Immature natural killer cell (primary cell): ENCODE measurements around the gene SMARCAL1. TPM values are rescaled to one million over a fixed set of nuclear protein-coding genes. Genes with fewer than 3 reads are reported as not detected.
"Not testable (repeated sequence)": the region's sequence is repeated elsewhere in the genome, so short reads cannot be mapped to it uniquely, and the experiment has no call there.

Experiments
- DNase-seq, 3 donors: peaks; one replicate each; pipeline ENCODE4 v3.0.0; 2022; ENCODE audit warnings: mixed read lengths in 1 of 3
- H3K27ac Mint-ChIP-seq, 6 donors: one replicate each; pipeline ENCODE4 v1.8.0; 2020; ENCODE audit warnings: mixed read lengths in 6 of 6, mild to moderate bottlenecking in 5 of 6, inconsistent platforms in 4 of 6, moderate library complexity in 3 of 6
- H3K27me3 Mint-ChIP-seq, 3 donors: one replicate each; pipeline ENCODE4 v1.8.0; 2020 to 2021; ENCODE audit warnings: low read depth in 3 of 3, mild to moderate bottlenecking in 3 of 3, mixed read lengths in 3 of 3, moderate library complexity in 3 of 3, inconsistent platforms in 1 of 3
- H3K36me3 Mint-ChIP-seq, 3 donors: one replicate each; pipeline ENCODE4 v1.8.0; 2020; ENCODE audit warnings: mixed read lengths in 3 of 3, inconsistent platforms in 2 of 3, mild to moderate bottlenecking in 2 of 3
- H3K4me1 Mint-ChIP-seq, 2 donors: one replicate each; pipeline ENCODE4 v1.8.0; 2020; ENCODE audit warnings: inconsistent platforms in 2 of 2, mild to moderate bottlenecking in 2 of 2, mixed read lengths in 2 of 2, moderate library complexity in 1 of 2
- H3K4me3 Mint-ChIP-seq, 5 donors: one replicate each; pipeline ENCODE4 v1.8.0; 2020; ENCODE audit warnings: mild to moderate bottlenecking in 5 of 5, mixed read lengths in 5 of 5, inconsistent platforms in 3 of 5, moderate library complexity in 3 of 5
- H3K9me3 Mint-ChIP-seq, 6 donors: one replicate each; pipeline ENCODE4 v1.8.0; 2020; ENCODE audit warnings: mild to moderate bottlenecking in 6 of 6, mixed read lengths in 6 of 6, inconsistent platforms in 4 of 6, moderate library complexity in 3 of 6
- polyA plus RNA-seq, 3 donors: library from polyadenylated mRNA; unstranded; fragments of 300-500 nt; fragmentation: Illumina TruSeq; gene quantifications; one replicate each; pipeline ENCODE4 v1.2.3, GENCODE V29; 2021

The SMARCAL1 gene
- polyA plus RNA-seq, 3 donors from 2014 or later: 15.1 to 34.6 (median 15.2) TPM

DNA sequence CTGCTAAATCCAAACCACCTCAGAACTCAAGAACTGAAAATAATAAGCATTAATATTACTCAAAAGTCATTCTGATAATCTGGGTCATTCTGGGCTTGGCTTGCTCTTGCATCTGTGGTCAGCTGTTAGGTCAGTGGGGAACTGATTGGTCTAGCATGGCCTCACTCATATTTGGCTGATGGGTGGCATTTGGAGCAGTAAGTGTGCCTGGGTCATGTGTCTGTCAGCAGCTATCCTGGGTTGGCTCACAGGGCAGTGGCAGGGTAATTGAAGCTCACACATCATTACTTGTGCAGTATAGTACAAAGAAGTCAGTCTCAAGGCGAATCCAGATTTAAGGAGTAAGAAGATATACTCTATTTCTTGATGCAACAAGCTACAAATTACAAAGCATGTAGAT, 95.9 kb downstream of the SMARCAL1 start:
- no peaks in the 10 kb centered on the region for H3K9me3 Mint-ChIP-seq
- peaks cover 7 to 16% of the 10 kb centered on the region in 2 donors for H3K4me1 Mint-ChIP-seq
- H3K27ac Mint-ChIP-seq: peak overlapping the region in 1 of 6 donors; percentile 33
- H3K4me3 Mint-ChIP-seq: no peak overlapping the region
- DNase-seq: no peak
- H3K27me3 Mint-ChIP-seq: no peaks in the 10 kb centered on the region
- peaks cover 0 to 18% (median 8%) of the 10 kb centered on the region in 3 donors for H3K36me3 Mint-ChIP-seq

DNA sequence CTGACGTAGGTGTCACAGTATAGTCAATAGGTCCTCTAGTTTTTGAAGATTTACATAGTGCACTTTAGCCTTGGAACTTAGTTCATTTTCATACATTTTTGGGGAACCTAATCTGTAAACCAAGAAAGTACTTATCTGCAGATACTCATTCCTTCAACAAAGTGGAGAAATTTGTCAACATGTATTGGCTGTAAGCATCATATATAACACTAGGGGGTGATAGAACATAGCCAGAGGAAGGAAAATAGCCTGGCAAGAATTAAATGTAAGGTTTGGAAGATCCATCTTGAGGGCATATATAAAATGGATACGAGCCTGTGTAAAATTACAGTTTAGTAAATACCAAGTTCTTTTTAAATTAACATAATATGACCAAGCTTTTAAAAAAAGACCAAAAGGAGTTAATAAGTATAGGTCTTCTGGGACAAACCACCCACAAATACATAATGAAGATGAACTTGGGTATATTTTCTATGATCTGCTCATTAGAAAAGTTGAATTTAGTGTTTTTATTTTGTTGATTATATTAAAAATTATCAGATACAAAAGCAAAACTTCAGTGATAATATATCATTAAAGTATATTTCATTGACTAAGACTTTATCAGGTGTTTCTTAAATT, 104.6 kb downstream of the SMARCAL1 start:
- H3K27me3 Mint-ChIP-seq: no peaks in the 10 kb centered on the region
- H3K4me3 Mint-ChIP-seq: no peak overlapping the region
- peaks cover 0 to 2% of the 10 kb centered on the region in 2 donors for H3K4me1 Mint-ChIP-seq
- DNase-seq: peak; percentile 19 to 40 (median 21)
- no peak overlapping the region for H3K27ac Mint-ChIP-seq
- no peaks in the 10 kb centered on the region for H3K9me3 Mint-ChIP-seq
- no peaks in the 10 kb centered on the region for H3K36me3 Mint-ChIP-seq

DNA sequence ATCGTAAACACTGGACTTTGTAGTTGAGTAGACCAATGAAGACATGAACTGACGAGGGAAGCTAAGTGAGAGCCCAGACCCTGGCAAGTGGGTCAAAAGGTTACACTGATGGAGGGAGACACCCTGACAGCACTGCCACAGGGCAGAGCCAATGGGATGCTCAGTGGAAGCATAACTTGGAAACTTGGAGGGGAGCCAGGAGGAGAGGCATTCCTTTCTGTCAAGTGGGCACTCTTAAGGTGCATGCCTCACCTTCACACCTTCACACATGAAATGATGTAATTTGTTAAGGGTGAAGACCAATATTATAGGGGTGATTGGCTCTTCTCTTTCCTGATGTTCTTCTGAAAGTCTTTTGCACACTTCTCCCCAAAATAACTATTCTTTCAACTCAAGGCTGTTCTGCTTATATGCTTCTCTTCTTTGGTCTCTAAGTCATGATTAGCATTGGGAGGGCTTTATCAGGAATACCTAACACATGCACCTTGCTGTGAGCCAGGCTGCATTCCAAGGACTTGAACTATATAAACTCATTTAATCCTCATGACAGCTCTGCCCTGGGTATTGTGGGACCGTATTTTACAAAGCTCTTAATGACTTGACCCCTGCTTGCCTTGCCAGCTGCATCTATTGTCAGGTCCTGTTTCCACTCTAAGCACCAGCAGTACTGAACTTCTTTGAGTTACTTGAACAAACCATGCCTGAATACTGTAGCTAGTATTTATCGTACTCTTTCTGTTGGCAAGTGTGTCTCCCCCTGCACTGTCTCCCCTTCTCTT, 105.4 kb downstream of the SMARCAL1 start:
- Mint-ChIP-seq H3K36me3 (no peaks in the 10 kb centered on the region), H3K27me3 (no peaks in the 10 kb centered on the region), H3K4me1 (peaks cover 0 to 2% of the 10 kb centered on the region in 2 donors), H3K27ac (no peak overlapping the region), H3K4me3 (no peak overlapping the region), H3K9me3 (no peaks in the 10 kb centered on the region)
- DNase-seq: no peak

DNA sequence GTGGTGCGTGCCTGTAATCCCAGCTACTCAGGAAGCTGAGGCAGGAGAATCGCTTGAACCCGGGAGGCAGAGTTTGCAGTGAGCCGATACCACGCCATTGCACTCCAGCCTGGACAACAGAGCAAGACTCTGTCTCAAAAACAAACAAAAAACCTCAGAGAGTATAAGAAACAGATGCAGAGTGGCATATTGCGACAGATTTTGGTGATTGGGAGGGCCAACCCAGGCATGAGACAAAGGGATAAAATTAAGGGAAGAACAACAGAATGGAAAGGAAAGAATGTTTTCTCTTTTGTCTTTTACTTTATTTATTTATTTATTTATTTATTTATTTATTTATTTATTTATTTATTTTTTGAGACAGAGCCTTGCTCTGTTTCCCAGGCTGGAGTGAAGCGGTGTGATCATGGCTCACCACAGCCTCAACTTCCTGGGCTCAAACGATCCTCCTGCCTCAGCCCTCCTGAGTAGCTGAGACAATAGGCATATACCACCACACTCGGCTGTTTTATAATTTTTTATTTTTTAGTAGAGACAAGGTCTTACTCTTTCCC, 106.4 kb downstream of the SMARCAL1 start:
- H3K27me3 Mint-ChIP-seq, DNase-seq, H3K4me3 Mint-ChIP-seq, H3K9me3 Mint-ChIP-seq, H3K36me3 Mint-ChIP-seq, H3K4me1 Mint-ChIP-seq, H3K27ac Mint-ChIP-seq: not testable (repeated sequence)

DNA sequence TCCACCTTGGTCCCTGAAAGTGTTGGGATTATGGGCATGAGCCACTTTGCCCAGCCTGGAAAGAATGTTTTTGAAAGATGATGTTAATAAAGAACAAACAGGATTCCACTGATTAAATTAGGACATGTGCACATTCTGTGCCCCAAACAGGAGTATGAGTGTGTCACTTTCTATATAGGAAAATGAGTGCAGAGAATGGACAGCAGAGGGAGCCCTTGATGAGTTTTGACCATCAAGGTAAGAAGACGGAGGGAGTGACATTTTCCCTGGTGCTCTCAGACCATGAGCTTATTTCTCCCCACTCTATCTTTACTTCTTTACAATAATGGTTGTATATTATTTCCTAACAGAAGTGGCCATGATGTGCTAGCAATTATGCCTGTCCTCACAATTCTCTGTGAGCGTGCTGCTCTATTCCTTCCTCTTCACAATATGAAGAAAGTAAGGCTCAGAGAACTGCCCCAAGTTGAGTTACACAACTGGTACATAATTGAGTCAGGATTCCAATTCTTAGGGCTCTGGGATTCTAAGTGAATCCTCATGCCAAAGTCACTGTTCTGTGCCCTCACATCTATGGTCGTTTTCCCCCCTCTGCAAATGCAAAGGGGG, 107.0 kb downstream of the SMARCAL1 start:
- H3K9me3 Mint-ChIP-seq: no peaks in the 10 kb centered on the region
- H3K4me1 Mint-ChIP-seq: peaks cover 0 to 2% of the 10 kb centered on the region in 2 donors
- no peaks in the 10 kb centered on the region for H3K36me3 Mint-ChIP-seq
- peak; percentile 62 to 71 (median 64) for DNase-seq
- H3K4me3 Mint-ChIP-seq: no peak overlapping the region
- peak overlapping the region in 1 of 6 donors; percentile 4 for H3K27ac Mint-ChIP-seq
- H3K27me3 Mint-ChIP-seq: no peaks in the 10 kb centered on the region

DNA sequence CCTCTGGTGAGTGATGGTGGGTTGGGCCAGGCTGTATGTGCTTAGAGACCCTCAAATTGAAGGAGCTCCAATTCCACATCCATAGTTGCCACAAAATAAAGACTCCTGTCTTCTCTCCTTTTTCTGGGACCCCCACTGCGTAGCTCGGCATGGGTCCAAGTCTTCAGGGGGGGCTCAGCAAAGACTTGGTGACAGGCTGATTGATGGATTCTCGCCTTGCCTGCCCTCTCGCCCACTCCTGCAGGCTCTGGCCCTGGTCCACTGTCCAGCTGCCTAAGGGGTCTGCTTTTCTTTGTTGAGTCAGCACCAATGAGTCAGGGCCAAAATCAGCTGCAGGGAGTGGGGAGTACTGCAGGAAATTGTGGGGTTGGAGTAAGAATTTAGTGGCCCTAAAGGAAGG, 107.8 kb downstream of the SMARCAL1 start:
- Mint-ChIP-seq H3K36me3 (no peaks in the 10 kb centered on the region), H3K4me1 (peaks cover 0 to 2% of the 10 kb centered on the region in 2 donors)
- DNase-seq: no peak

DNA sequence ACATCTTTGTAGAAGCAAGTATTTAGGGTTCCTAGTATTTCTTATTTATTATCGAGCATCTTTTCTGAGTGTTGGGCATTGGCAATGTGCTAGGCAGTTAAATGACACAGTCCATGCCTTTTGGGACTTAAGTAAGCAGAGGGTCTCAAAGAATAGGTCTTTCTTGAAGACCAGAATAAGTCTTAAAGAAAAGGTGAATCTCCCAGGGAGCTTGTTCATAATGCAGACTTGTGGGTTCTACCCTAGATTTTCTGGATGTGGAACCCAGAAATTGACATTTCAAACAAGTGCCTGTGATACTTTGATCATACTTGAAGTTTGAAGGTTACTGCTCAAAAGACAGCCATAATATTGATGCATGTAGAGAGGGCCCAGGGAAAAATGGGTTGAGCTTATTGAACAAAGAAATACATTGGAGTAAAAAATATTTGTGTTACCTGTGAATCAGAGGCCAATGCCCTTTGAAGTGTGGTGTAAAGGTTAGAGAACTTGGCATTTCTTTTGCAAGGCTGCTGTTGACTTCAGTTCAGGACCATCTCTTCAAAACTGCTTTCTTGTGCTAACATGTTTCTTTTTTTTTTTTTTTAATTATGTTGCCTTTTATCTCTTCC, 110.7 kb downstream of the SMARCAL1 start:
- H3K4me1 Mint-ChIP-seq: peaks cover 0 to 2% of the 10 kb centered on the region in 2 donors
- H3K36me3 Mint-ChIP-seq: no peaks in the 10 kb centered on the region
- no peak overlapping the region for H3K4me3 Mint-ChIP-seq
- DNase-seq: no peak
- peaks cover 0 to 4% (median 0%) of the 10 kb centered on the region in 6 donors for H3K9me3 Mint-ChIP-seq
- no peak overlapping the region for H3K27ac Mint-ChIP-seq
- no peaks in the 10 kb centered on the region for H3K27me3 Mint-ChIP-seq

More for the DNA sequence above, 107.8 kb downstream of the SMARCAL1 start:
- Mint-ChIP-seq H3K9me3 (peaks cover 0 to 4% (median 0%) of the 10 kb centered on the region in 6 donors), H3K27ac (no peak overlapping the region), H3K4me3 (no peak overlapping the region), H3K27me3 (no peaks in the 10 kb centered on the region)

DNA sequence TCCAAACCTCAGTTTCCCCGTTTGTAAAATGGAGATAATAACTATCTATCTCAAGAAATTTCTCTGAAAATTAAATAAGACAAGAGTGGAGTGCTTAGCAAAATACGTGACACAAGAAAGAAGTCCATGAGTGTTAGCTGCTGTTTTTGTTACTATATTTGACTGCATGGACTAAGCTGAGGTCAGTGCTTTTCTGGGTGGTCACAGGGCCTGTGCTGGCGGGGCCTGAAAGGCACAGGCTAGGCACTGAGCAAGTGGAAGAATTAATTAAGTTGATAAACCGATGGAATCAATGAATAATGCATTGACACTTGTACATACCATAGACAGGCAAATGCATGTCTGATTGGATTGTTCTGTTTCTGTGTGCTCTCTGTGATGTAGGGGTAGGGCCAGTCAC, 113.7 kb downstream of the SMARCAL1 start:
- no peak for DNase-seq
- Mint-ChIP-seq H3K27ac (no peak overlapping the region), H3K4me1 (no peaks in the 10 kb centered on the region), H3K4me3 (no peak overlapping the region), H3K27me3 (no peaks in the 10 kb centered on the region), H3K9me3 (peaks cover 0 to 4% (median 0%) of the 10 kb centered on the region in 6 donors), H3K36me3 (peaks cover 0 to 4% (median 0%) of the 10 kb centered on the region in 3 donors)

DNA sequence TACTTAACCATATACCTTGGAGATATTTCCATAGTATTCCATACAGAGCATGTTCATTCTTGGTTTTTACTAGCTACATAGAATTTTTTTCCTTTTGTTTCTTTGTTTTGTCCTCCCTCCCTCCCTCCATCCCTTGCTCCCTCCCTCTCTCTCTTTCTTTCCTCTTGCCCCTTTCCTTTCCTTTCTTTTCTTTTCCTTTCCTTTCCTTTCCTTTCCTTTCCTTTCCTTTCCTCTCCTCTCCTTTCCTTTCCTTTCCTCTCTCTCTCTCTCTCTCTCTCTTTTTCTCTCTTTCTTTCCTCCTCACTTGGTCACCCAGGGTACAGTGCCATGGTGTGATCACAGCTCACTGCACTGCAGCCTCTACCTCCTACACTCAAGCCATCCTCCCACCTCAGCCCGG, 114.7 kb downstream of the SMARCAL1 start:
- Mint-ChIP-seq H3K4me3 (no peak overlapping the region), H3K27ac (no peak overlapping the region), H3K9me3 (peaks cover 0 to 4% (median 0%) of the 10 kb centered on the region in 6 donors), H3K4me1 (no peaks in the 10 kb centered on the region), H3K36me3 (peaks cover 0 to 4% (median 0%) of the 10 kb centered on the region in 3 donors), H3K27me3 (no peaks in the 10 kb centered on the region)
- DNase-seq: no peak

DNA sequence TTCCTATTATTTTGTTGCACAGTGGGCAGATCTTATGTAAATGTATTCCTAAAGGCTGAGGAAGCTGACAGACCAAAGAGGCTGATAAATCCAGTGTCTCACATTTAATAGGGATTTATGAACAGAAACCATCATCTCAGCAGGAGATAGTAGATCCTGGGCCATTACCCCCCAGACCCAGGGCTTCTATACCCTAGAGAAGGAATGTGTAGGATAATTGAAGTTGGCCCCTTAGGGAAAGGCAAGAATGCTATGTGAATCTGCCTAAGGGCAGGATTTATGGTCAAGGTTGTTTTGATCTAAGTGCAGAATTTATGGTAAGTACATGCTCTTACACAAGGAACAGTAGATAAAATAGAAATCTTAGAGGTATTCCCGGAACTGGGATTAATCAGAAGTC, 115.3 kb downstream of the SMARCAL1 start:
- Mint-ChIP-seq H3K4me1 (no peaks in the 10 kb centered on the region), H3K27ac (no peak overlapping the region), H3K9me3 (peaks cover 0 to 4% (median 0%) of the 10 kb centered on the region in 6 donors), H3K27me3 (no peaks in the 10 kb centered on the region), H3K36me3 (peaks cover 0 to 4% (median 0%) of the 10 kb centered on the region in 3 donors), H3K4me3 (no peak overlapping the region)
- no peak for DNase-seq

DNA sequence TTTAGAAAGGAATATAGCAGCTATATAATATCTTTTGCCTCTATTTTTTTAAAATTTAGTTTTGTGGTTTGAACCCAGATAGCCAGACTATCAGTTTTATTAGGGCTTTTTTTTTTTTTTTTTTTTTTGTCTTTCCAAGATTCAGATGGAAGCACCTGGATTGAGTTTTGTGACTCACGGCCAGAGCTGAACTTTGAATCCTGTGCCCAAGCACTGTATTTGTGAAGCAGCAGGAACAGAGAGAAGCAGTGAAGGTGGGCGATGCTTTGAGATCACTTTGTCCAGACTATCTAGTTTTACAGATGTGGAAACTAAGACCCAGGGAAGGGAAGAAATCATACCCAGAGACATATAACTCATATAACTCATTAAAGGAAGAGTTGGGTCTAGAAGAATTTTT, 120.3 kb downstream of the SMARCAL1 start:
- Mint-ChIP-seq H3K27me3 (peaks cover 0 to 3% (median 2%) of the 10 kb centered on the region in 3 donors), H3K9me3 (no peaks in the 10 kb centered on the region), H3K27ac (no peak overlapping the region), H3K36me3 (peaks cover 0 to 8% (median 0%) of the 10 kb centered on the region in 3 donors), H3K4me3 (no peak overlapping the region), H3K4me1 (peaks cover 6 to 17% of the 10 kb centered on the region in 2 donors)
- DNase-seq: no peak
